Measurements from ENCODE around the gene TPK1. TPM values are rescaled to one million over a fixed set of nuclear protein-coding genes. Genes with fewer than 3 reads are reported as not detected.

Gene TPK1
- total and polyA plus RNA-seq, 2 experiments from 2014 or later: 5.9 to 7.3 TPM

- DNase-seq (ENCODE audit: low read depth in 1 of 2, low spot score in 1 of 2): no peak
- H3K9me3 ChIP-seq (ENCODE audit: low read depth): no peaks in the 10 kb centered on the region
- no peak for TF ChIP-seq CTCF (IDR thresholded peaks at IDR 0.05; ENCODE audit: low read depth, low read length)
- H3K36me3 ChIP-seq: no peaks in the 10 kb centered on the region
- no peak overlapping the region for H3K27ac ChIP-seq
- H3K4me1 ChIP-seq (ENCODE audit: low read depth): no peaks in the 10 kb centered on the region
- H3K4me3 ChIP-seq: no peak overlapping the region
- no peaks in the 10 kb centered on the region for H3K27me3 ChIP-seq
These were observed 308.8 kb downstream of the TPK1 start for GRCh38 chr7:144527051-144527471.

- Histone ChIP-seq H3K9me3 (ENCODE audit: low read depth) (no peaks in the 10 kb centered on the region), H3K27ac (no peak overlapping the region), H3K4me1 (ENCODE audit: low read depth) (no peaks in the 10 kb centered on the region), H3K4me3 (no peak overlapping the region), H3K27me3 (no peaks in the 10 kb centered on the region), H3K36me3 (no peaks in the 10 kb centered on the region)
- no peak for DNase-seq (ENCODE audit: low read depth in 1 of 2, low spot score in 1 of 2)
- no peak for TF ChIP-seq CTCF (IDR thresholded peaks at IDR 0.05; ENCODE audit: low read depth, low read length)
These were observed 309.9 kb downstream of the TPK1 start for GRCh38 chr7:144525956-144526355.

- H3K9me3 ChIP-seq (ENCODE audit: low read depth): no peaks in the 10 kb centered on the region
- H3K4me3 ChIP-seq: no peak overlapping the region
- no peak overlapping the region for H3K27ac ChIP-seq
- no peaks in the 10 kb centered on the region for H3K4me1 ChIP-seq (ENCODE audit: low read depth)
- DNase-seq (ENCODE audit: low read depth in 1 of 2, low spot score in 1 of 2): no peak
- H3K36me3 ChIP-seq: no peaks in the 10 kb centered on the region
- no peaks in the 10 kb centered on the region for H3K27me3 ChIP-seq
- TF ChIP-seq CTCF (IDR thresholded peaks at IDR 0.05; ENCODE audit: low read depth, low read length): no peak
These were observed 311.6 kb downstream of the TPK1 start for GRCh38 chr7:144524271-144524670.

GRCh38 chr7:144523621-144524020 is 312.2 kb downstream of the TPK1 start:
- no peak overlapping the region for H3K4me3 ChIP-seq
- no peak for TF ChIP-seq CTCF (IDR thresholded peaks at IDR 0.05; ENCODE audit: low read depth, low read length)
- no peaks in the 10 kb centered on the region for H3K27me3 ChIP-seq
- H3K27ac ChIP-seq: no peak overlapping the region
- H3K4me1 ChIP-seq (ENCODE audit: low read depth): no peaks in the 10 kb centered on the region
- H3K36me3 ChIP-seq: no peaks in the 10 kb centered on the region
- H3K9me3 ChIP-seq (ENCODE audit: low read depth): no peaks in the 10 kb centered on the region
- no peak for DNase-seq (ENCODE audit: low read depth in 1 of 2, low spot score in 1 of 2)

GRCh38 chr7:144519925-144520324 is 315.9 kb downstream of the TPK1 start:
- Histone ChIP-seq H3K27me3 (no peaks in the 10 kb centered on the region), H3K9me3 (ENCODE audit: low read depth) (no peaks in the 10 kb centered on the region), H3K4me3 (no peak overlapping the region), H3K27ac (no peak overlapping the region), H3K36me3 (no peaks in the 10 kb centered on the region), H3K4me1 (ENCODE audit: low read depth) (no peaks in the 10 kb centered on the region)
- no peak for DNase-seq (ENCODE audit: low read depth in 1 of 2, low spot score in 1 of 2)
- no peak for TF ChIP-seq CTCF (IDR thresholded peaks at IDR 0.05; ENCODE audit: low read depth, low read length)

- Histone ChIP-seq H3K36me3 (no peaks in the 10 kb centered on the region), H3K27me3 (no peaks in the 10 kb centered on the region), H3K4me1 (ENCODE audit: low read depth) (peaks cover 3% of the 10 kb centered on the region), H3K9me3 (ENCODE audit: low read depth) (no peaks in the 10 kb centered on the region), H3K4me3 (no peak overlapping the region), H3K27ac (no peak overlapping the region)
- TF ChIP-seq CTCF (IDR thresholded peaks at IDR 0.05; ENCODE audit: low read depth, low read length): no peak
- DNase-seq (ENCODE audit: low read depth in 1 of 2, low spot score in 1 of 2): no peak
These were observed 317.5 kb downstream of the TPK1 start for GRCh38 chr7:144518360-144518759.

Data from cardiac muscle cell (in vitro differentiated cells and primary cell).